ENCODE results near the gene KPNA6. TPM values are rescaled to one million over a fixed set of nuclear protein-coding genes. Genes with fewer than 3 reads are reported as not detected.

The KPNA6 gene
- total RNA-seq, 4 donors from 2014 or later = 44.6 to 62.8 (median 53.4) TPM

- intact Hi-C loops (cut with DNase I) = no loop called here
Measured at GRCh38 chr1:32192220-32192948, 84.5 kb downstream of the KPNA6 start.

GRCh38 chr1:32194984-32195383 lies 87.1 kb downstream of the KPNA6 start:
- intact Hi-C loops (cut with DNase I) = no loop called here
- Histone ChIP-seq H3K4me3 (replicated peaks in 1 of 3) (no peak overlapping the region), H3K27ac (no peak overlapping the region), H3K36me3 (peaks cover 66% of the 10 kb centered on the region in 2 donors), H3K27me3 (no peaks in the 10 kb centered on the region), H3K4me1 (peaks cover 1 to 7% of the 10 kb centered on the region in 2 donors), H3K9me3 (no peaks in the 10 kb centered on the region)
- no peak for TF ChIP-seq POLR2A (IDR thresholded peaks at IDR 0.05)
- TF ChIP-seq CTCF (IDR thresholded peaks at IDR 0.05) = no peak
- DNase-seq = no peak
- WGBS, 2 donors = 98 to 100% methylated on average over 2 to 3 of the region's 6 CpGs

More at GRCh38 chr1:32192220-32192948, 84.5 kb downstream of the KPNA6 start:
- H3K4me3 ChIP-seq (replicated peaks in 1 of 3) = no peak overlapping the region
- 94 to 95% methylated on average over 8 of the region's 8 CpGs for WGBS, 2 donors
- no peak overlapping the region for H3K27ac ChIP-seq
- H3K9me3 ChIP-seq = no peaks in the 10 kb centered on the region
- no peak for TF ChIP-seq CTCF (IDR thresholded peaks at IDR 0.05)
- H3K27me3 ChIP-seq = no peaks in the 10 kb centered on the region
- no peaks in the 10 kb centered on the region for H3K4me1 ChIP-seq
- no peak for DNase-seq
- peaks cover 92% of the 10 kb centered on the region in 2 donors for H3K36me3 ChIP-seq

GRCh38 chr1:32195531-32195930 lies 87.7 kb downstream of the KPNA6 start:
- Histone ChIP-seq H3K4me3 (replicated peaks in 1 of 3) (no peak overlapping the region), H3K4me1 (peaks cover 3 to 10% of the 10 kb centered on the region in 2 donors), H3K9me3 (no peaks in the 10 kb centered on the region), H3K27me3 (no peaks in the 10 kb centered on the region), H3K27ac (no peak overlapping the region), H3K36me3 (peaks cover 60% of the 10 kb centered on the region in 2 donors)
- TF ChIP-seq POLR2A (IDR thresholded peaks at IDR 0.05) (no peak), CTCF (IDR thresholded peaks at IDR 0.05) (no peak)
- intact Hi-C loops (cut with DNase I) = no loop called here
- DNase-seq = no peak
- 88 to 94% methylated on average over 3 of the region's 3 CpGs for WGBS, 2 donors

- DNase-seq = no peak
- peaks cover 5 to 13% of the 10 kb centered on the region in 2 donors for H3K4me1 ChIP-seq
- H3K36me3 ChIP-seq = peaks cover 54 to 55% of the 10 kb centered on the region in 2 donors
- no peak overlapping the region for H3K4me3 ChIP-seq (replicated peaks in 1 of 3)
- H3K27me3 ChIP-seq = no peaks in the 10 kb centered on the region
- H3K27ac ChIP-seq = no peak overlapping the region
- intact Hi-C loops (cut with DNase I) = no loop called here
- no peak for TF ChIP-seq POLR2A (IDR thresholded peaks at IDR 0.05)
- TF ChIP-seq CTCF (IDR thresholded peaks at IDR 0.05) = no peak
- no peaks in the 10 kb centered on the region for H3K9me3 ChIP-seq
Measured at GRCh38 chr1:32195972-32196823, 88.3 kb downstream of the KPNA6 start.

GRCh38 chr1:32197074-32197473 lies 89.2 kb downstream of the KPNA6 start:
- WGBS, 2 donors = 80 to 100% methylated on average over 1 of the region's 1 CpG
- TF ChIP-seq CTCF (IDR thresholded peaks at IDR 0.05) (no peak), POLR2A (IDR thresholded peaks at IDR 0.05) (no peak)
- H3K4me3 ChIP-seq (replicated peaks in 1 of 3) = no peak overlapping the region
- peaks cover 12 to 21% of the 10 kb centered on the region in 2 donors for H3K4me1 ChIP-seq
- H3K9me3 ChIP-seq = no peaks in the 10 kb centered on the region
- peaks cover 46% of the 10 kb centered on the region in 2 donors for H3K36me3 ChIP-seq
- H3K27ac ChIP-seq = no peak overlapping the region
- no peaks in the 10 kb centered on the region for H3K27me3 ChIP-seq
- DNase-seq = no peak
- intact Hi-C loops (cut with DNase I) = no loop called here
